Erythroblast (primary cell): Measurements from ENCODE around the gene SBDS.
"Not testable (repeated sequence)": the region's sequence is repeated elsewhere in the genome, so short reads cannot be mapped to it uniquely, and the experiment has no call there.

ENCODE experiments used
- DNase-seq, 2 experiments: peaks; one replicate each; lab custom pipeline; 2025; lab: John Stamatoyannopoulos, UW
- GATA1 ChIP-seq: IDR thresholded peaks from 2 replicates; pipeline ENCODE4 v1.6.1; 2011; ENCODE audit warnings: low read depth, mild to moderate bottlenecking, control low read depth, low read length, moderate library complexity
- POLR2A ChIP-seq: IDR thresholded peaks from 2 replicates; pipeline ENCODE4 v1.6.1; 2011; ENCODE audit warnings: mild to moderate bottlenecking, low read length

The SBDS gene

GRCh38 chr7:67008260-67008659, 12.9 kb upstream of the SBDS start:
- TF ChIP-seq GATA1 (no peak), POLR2A (no peak)
- DNase-seq: no peak

- peak; percentile 27 to 28 for DNase-seq
- TF ChIP-seq POLR2A (no peak), GATA1 (no peak)
These were observed 11.6 kb upstream of the SBDS start for GRCh38 chr7:67006965-67007364.

- DNase-seq: not testable (repeated sequence)
These were observed 8.8 kb upstream of the SBDS start for GRCh38 chr7:67004145-67004544.

GRCh38 chr7:67000601-67001258, 5.3 kb upstream of the SBDS start:
- DNase-seq: peak; percentile 55 to 71

GRCh38 chr7:66996444-66997191, 1.2 kb upstream of the SBDS start, which contains the start of gene TYW1:
Gene TYW1 (plus strand): TSS chr7:66996833. CDS start chr7:66996979, 146 bp downstream.
- peak; percentile 88 for TF ChIP-seq POLR2A
- DNase-seq: peak; percentile 99

GRCh38 chr7:66994691-66995049, 716 bp downstream of the SBDS start:
- DNase-seq: peak; percentile 84 to 85

GRCh38 chr7:66994051-66994450, 1.3 kb downstream of the SBDS start:
- DNase-seq: not testable (repeated sequence)

GRCh38 chr7:66989552-66989951, 5.8 kb downstream of the SBDS start:
- not testable (repeated sequence) for DNase-seq

- DNase-seq: not testable (repeated sequence)
These were observed 15.1 kb downstream of the SBDS start for GRCh38 chr7:66980336-66980735.

- DNase-seq: not testable (repeated sequence)
These were observed 16.4 kb downstream of the SBDS start for GRCh38 chr7:66979013-66979412.

- DNase-seq: not testable (repeated sequence)
These were observed 17.1 kb downstream of the SBDS start for GRCh38 chr7:66978312-66978711.

GRCh38 chr7:66974986-66975590, 20.3 kb downstream of the SBDS start:
- peak in 1 of 2 experiments; percentile 12 for DNase-seq
- TF ChIP-seq POLR2A (no peak), GATA1 (no peak)

- no peak for TF ChIP-seq GATA1
- TF ChIP-seq POLR2A: no peak
These were observed 25.1 kb downstream of the SBDS start for GRCh38 chr7:66970310-66970709.

GRCh38 chr7:66969001-66969400, 26.4 kb downstream of the SBDS start:
- not testable (repeated sequence) for DNase-seq

More at GRCh38 chr7:66970310-66970709, 25.1 kb downstream of the SBDS start:
- no peak for DNase-seq

- TF ChIP-seq POLR2A (no peak), GATA1 (no peak)
- no peak for DNase-seq
These were observed 28.4 kb downstream of the SBDS start for GRCh38 chr7:66967029-66967428.
